Hepatocyte (in vitro differentiated cells): ENCODE data around the gene MAGI2.

Experiments
- CTCF ChIP-seq: fragments of 200-600 bp; sonication (generic); IDR thresholded peaks from 2 replicates; pipeline ENCODE4 v1.5.1; 2016; ENCODE audit warnings: antibody characterized with exemption, mild to moderate bottlenecking; ENCODE audit not compliant: poor library complexity
- EZH2 ChIP-seq: fragments of 200-600 bp; sonication (generic); IDR thresholded peaks from 2 replicates; pipeline ENCODE4 v1.6.1; 2016; ENCODE audit warnings: antibody characterized with exemption, mild to moderate bottlenecking, borderline replicate concordance

DNA sequence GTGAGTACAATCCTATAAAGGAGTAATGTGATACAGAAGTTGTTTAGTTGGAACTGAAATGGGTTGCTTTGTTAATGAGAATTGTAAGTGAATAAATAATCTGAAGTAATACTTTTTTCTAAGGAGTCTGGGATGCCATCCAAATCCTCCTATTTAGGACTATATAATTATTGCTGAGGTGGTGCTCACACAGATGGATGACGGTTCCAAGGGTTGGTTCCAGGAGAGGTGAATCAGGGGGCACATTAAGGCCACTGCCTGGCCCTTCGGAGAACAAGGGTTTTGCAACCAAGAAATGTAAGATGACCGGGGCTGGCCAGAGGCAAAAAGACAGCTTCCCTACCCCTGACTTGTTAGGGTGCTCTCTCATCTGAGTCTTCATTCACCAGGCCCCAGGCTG lies 1302.2 kb downstream of the MAGI2 start:
- TF ChIP-seq CTCF (no peak), EZH2 (no peak)
